Measurements from ENCODE around the gene GOLGA8B. TPM values are rescaled to one million over a fixed set of nuclear protein-coding genes. Genes with fewer than 3 reads are reported as not detected.

Gene GOLGA8B
- total and polyA plus RNA-seq, 2 experiments from 2014 or later: 13.5 to 19.8 TPM

GRCh38 chr15:34606131-34606530 lies 22.7 kb upstream of the GOLGA8B start:
- Histone ChIP-seq H4K20me1 (ENCODE audit: insufficient read depth) (no peaks in the 10 kb centered on the region), H3K27ac (no peak overlapping the region), H3K9ac (no peak overlapping the region), H3K9me2 (ENCODE audit: insufficient read depth) (no peaks in the 10 kb centered on the region), H3K4me3 (no peak overlapping the region), H3K36me3 (ENCODE audit: low read depth) (no peaks in the 10 kb centered on the region), H3K4me2 (ENCODE audit: unreplicated experiment) (no peak overlapping the region), H3K27me3 (replicated peaks; ENCODE audit: insufficient read depth) (peaks cover 79% of the 10 kb centered on the region), H3K4me1 (ENCODE audit: insufficient read depth) (no peaks in the 10 kb centered on the region), H3F3A (ENCODE audit: insufficient read depth) (no peaks in the 10 kb centered on the region), H3K9me3 (ENCODE audit: low read depth) (no peaks in the 10 kb centered on the region), H2AFZ (no peak overlapping the region), H3K79me2 (ENCODE audit: insufficient read depth) (no peaks in the 10 kb centered on the region)
- in situ Hi-C loops (cut with MboI): no loop called here
- no peak for DNase-seq
- TF ChIP-seq EZH2phosphoT487 (IDR thresholded peaks at IDR 0.05; ENCODE audit: insufficient read depth, low read depth) (no peak), EZH2 (IDR thresholded peaks at IDR 0.05; ENCODE audit: insufficient read depth, poor library complexity, severe bottlenecking) (no peak)

- Histone ChIP-seq H2AFZ (no peak overlapping the region), H3K4me1 (ENCODE audit: insufficient read depth) (no peaks in the 10 kb centered on the region), H3K79me2 (ENCODE audit: insufficient read depth) (no peaks in the 10 kb centered on the region), H4K20me1 (ENCODE audit: insufficient read depth) (no peaks in the 10 kb centered on the region), H3K36me3 (ENCODE audit: low read depth) (no peaks in the 10 kb centered on the region), H3K4me2 (ENCODE audit: unreplicated experiment) (no peak overlapping the region), H3K27me3 (replicated peaks; ENCODE audit: insufficient read depth) (peaks cover 86% of the 10 kb centered on the region), H3K4me3 (no peak overlapping the region), H3K9me2 (ENCODE audit: insufficient read depth) (no peaks in the 10 kb centered on the region), H3F3A (ENCODE audit: insufficient read depth) (no peaks in the 10 kb centered on the region), H3K9me3 (ENCODE audit: low read depth) (no peaks in the 10 kb centered on the region), H3K9ac (no peak overlapping the region), H3K27ac (no peak overlapping the region)
- 24 to 31% methylated on average over 8 of the region's 8 CpGs for WGBS, 2 experiments (ENCODE audit: low coverage in 1 of 2, low lambda C conversion rate in 2 of 2, missing lambda C conversion rate in 2 of 2)
- TF ChIP-seq EZH2phosphoT487 (IDR thresholded peaks at IDR 0.05; ENCODE audit: insufficient read depth, low read depth): no peak
- no peak for DNase-seq
- in situ Hi-C loops (cut with MboI): no loop called here
These were observed 19.6 kb upstream of the GOLGA8B start for GRCh38 chr15:34603095-34603494.

- H3K9ac ChIP-seq: no peak overlapping the region
- in situ Hi-C loops (cut with MboI): no loop called here
- H3F3A ChIP-seq (ENCODE audit: insufficient read depth): no peaks in the 10 kb centered on the region
These were observed 17.5 kb upstream of the GOLGA8B start for GRCh38 chr15:34600923-34601322.

GRCh38 chr15:34598799-34599585 lies 15.5 kb upstream of the GOLGA8B start:
- no peaks in the 10 kb centered on the region for H3K9me2 ChIP-seq (ENCODE audit: insufficient read depth)
- no peaks in the 10 kb centered on the region for H3F3A ChIP-seq (ENCODE audit: insufficient read depth)
- in situ Hi-C loops (cut with MboI): loop anchor here (25.0 kb wide), 3 partner anchors 237 to 512 kb away; partner anchors contain the start of genes EMC4 and LPCAT4
- H3K4me2 ChIP-seq (ENCODE audit: unreplicated experiment): no peak overlapping the region
- H4K20me1 ChIP-seq (ENCODE audit: insufficient read depth): no peaks in the 10 kb centered on the region
- 68 to 69% methylated on average over 2 of the region's 2 CpGs for WGBS, 2 experiments (ENCODE audit: low coverage in 1 of 2, low lambda C conversion rate in 2 of 2, missing lambda C conversion rate in 2 of 2)
- no peaks in the 10 kb centered on the region for H3K36me3 ChIP-seq (ENCODE audit: low read depth)
- no peak overlapping the region for H3K27ac ChIP-seq
- TF ChIP-seq EZH2 (IDR thresholded peaks at IDR 0.05; ENCODE audit: insufficient read depth, poor library complexity, severe bottlenecking) (no peak), EZH2phosphoT487 (IDR thresholded peaks at IDR 0.05; ENCODE audit: insufficient read depth, low read depth) (no peak)
- no peak for DNase-seq
- H3K9ac ChIP-seq: no peak overlapping the region
- H2AFZ ChIP-seq: no peak overlapping the region
- H3K9me3 ChIP-seq (ENCODE audit: low read depth): no peaks in the 10 kb centered on the region
- peaks cover 48% of the 10 kb centered on the region for H3K27me3 ChIP-seq (replicated peaks; ENCODE audit: insufficient read depth)
- no peaks in the 10 kb centered on the region for H3K4me1 ChIP-seq (ENCODE audit: insufficient read depth)
- no peaks in the 10 kb centered on the region for H3K79me2 ChIP-seq (ENCODE audit: insufficient read depth)
- H3K4me3 ChIP-seq: no peak overlapping the region

More at GRCh38 chr15:34600923-34601322, 17.5 kb upstream of the GOLGA8B start:
- Histone ChIP-seq H3K27me3 (replicated peaks; ENCODE audit: insufficient read depth) (peaks cover 67% of the 10 kb centered on the region), H3K27ac (no peak overlapping the region), H3K36me3 (ENCODE audit: low read depth) (no peaks in the 10 kb centered on the region), H3K4me1 (ENCODE audit: insufficient read depth) (no peaks in the 10 kb centered on the region), H4K20me1 (ENCODE audit: insufficient read depth) (no peaks in the 10 kb centered on the region), H3K4me3 (no peak overlapping the region), H3K9me2 (ENCODE audit: insufficient read depth) (no peaks in the 10 kb centered on the region), H3K4me2 (ENCODE audit: unreplicated experiment) (no peak overlapping the region), H3K79me2 (ENCODE audit: insufficient read depth) (no peaks in the 10 kb centered on the region), H2AFZ (no peak overlapping the region), H3K9me3 (ENCODE audit: low read depth) (no peaks in the 10 kb centered on the region)
- TF ChIP-seq EZH2phosphoT487 (IDR thresholded peaks at IDR 0.05; ENCODE audit: insufficient read depth, low read depth) (no peak), EZH2 (IDR thresholded peaks at IDR 0.05; ENCODE audit: insufficient read depth, poor library complexity, severe bottlenecking) (no peak)
- DNase-seq: no peak

GRCh38 chr15:34597316-34597715 lies 13.9 kb upstream of the GOLGA8B start:
- DNase-seq: no peak
- Histone ChIP-seq H3K9me2 (ENCODE audit: insufficient read depth) (no peaks in the 10 kb centered on the region), H3K27ac (no peak overlapping the region), H3F3A (ENCODE audit: insufficient read depth) (no peaks in the 10 kb centered on the region), H3K4me3 (no peak overlapping the region), H3K4me2 (ENCODE audit: unreplicated experiment) (no peak overlapping the region), H3K9ac (no peak overlapping the region), H2AFZ (no peak overlapping the region), H4K20me1 (ENCODE audit: insufficient read depth) (no peaks in the 10 kb centered on the region), H3K9me3 (ENCODE audit: low read depth) (no peaks in the 10 kb centered on the region), H3K79me2 (ENCODE audit: insufficient read depth) (no peaks in the 10 kb centered on the region), H3K27me3 (replicated peaks; ENCODE audit: insufficient read depth) (peaks cover 33% of the 10 kb centered on the region), H3K36me3 (ENCODE audit: low read depth) (no peaks in the 10 kb centered on the region), H3K4me1 (ENCODE audit: insufficient read depth) (no peaks in the 10 kb centered on the region)
- TF ChIP-seq EZH2 (IDR thresholded peaks at IDR 0.05; ENCODE audit: insufficient read depth, poor library complexity, severe bottlenecking) (no peak), EZH2phosphoT487 (IDR thresholded peaks at IDR 0.05; ENCODE audit: insufficient read depth, low read depth) (no peak)
- in situ Hi-C loops (cut with MboI): loop anchor here (25.0 kb wide), 3 partner anchors 235 to 510 kb away; partner anchors contain the start of genes EMC4 and LPCAT4

All from GM23248 (cell line).